HepG2 (cell line): Measurements from ENCODE around the gene VKORC1. TPM values are rescaled to one million over a fixed set of nuclear protein-coding genes. Genes with fewer than 3 reads are reported as not detected.

ENCODE experiments used
- HCFC1 ChIP-seq: fragments of 150-350 bp; IDR thresholded peaks from 2 replicates; pipeline ENCODE4 v1.6.1; 2014; ENCODE audit warnings: low read depth, low read length
- JARID2 ChIP-seq: sonication (generic); formaldehyde crosslinking; IDR thresholded peaks from 2 replicates; pipeline ENCODE4 v1.8.1; 2023; ENCODE audit warnings: missing genetic modification reagents, inconsistent platforms; ENCODE audit not compliant: insufficient replicate concordance
- NR1H2 ChIP-seq: sonication (generic); formaldehyde crosslinking; IDR thresholded peaks from 2 replicates; pipeline ENCODE4 v1.8.1; 2022; ENCODE audit warnings: low read depth, missing genetic modification reagents, borderline replicate concordance
- PHF20 ChIP-seq: sonication (generic); formaldehyde crosslinking; IDR thresholded peaks from 2 replicates; pipeline ENCODE4 v1.5.0; 2020; ENCODE audit warnings: mild to moderate bottlenecking, missing genetic modification reagents
- PLRG1 ChIP-seq: fragments of 450-650 bp; conservative IDR thresholded peaks from 2 replicates; pipeline ENCODE4 v1.6.1; 2016
- SNRNP70 ChIP-seq: fragments of 200-400 bp; formaldehyde crosslinking; IDR thresholded peaks from 2 replicates; pipeline ENCODE4 v1.6.1; 2017; ENCODE audit warnings: mild to moderate bottlenecking, low read depth, low read length, moderate library complexity
- SP140L ChIP-seq: sonication (generic); formaldehyde crosslinking; IDR thresholded peaks from 2 replicates; pipeline ENCODE4 v1.4.0; 2020; ENCODE audit warnings: missing genetic modification reagents, borderline replicate concordance
- SP2 ChIP-seq: sonication (generic); formaldehyde crosslinking; IDR thresholded peaks from 2 replicates; pipeline ENCODE4 v1.5.1; 2020; ENCODE audit warnings: mild to moderate bottlenecking, missing genetic modification reagents
- TAF15 ChIP-seq: fragments of 200-400 bp; formaldehyde crosslinking; IDR thresholded peaks from one replicate; pipeline ENCODE4 v1.6.1; 2018; ENCODE audit warnings: mild to moderate bottlenecking, low read depth, low read length; ENCODE audit not compliant: poor library complexity, severe bottlenecking
- ZNF569 ChIP-seq: sonication (generic); formaldehyde crosslinking; IDR thresholded peaks from 2 replicates; pipeline ENCODE4 v1.5.0; 2020; ENCODE audit warnings: mild to moderate bottlenecking, missing genetic modification reagents, moderate library complexity, borderline replicate concordance
- ZNF747 ChIP-seq: sonication (generic); formaldehyde crosslinking; IDR thresholded peaks from 2 replicates; pipeline ENCODE4 v1.8.1; 2023; ENCODE audit warnings: missing genetic modification reagents, mild to moderate bottlenecking, borderline replicate concordance
- polyA plus RNA-seq, 8 experiments: library from polyadenylated mRNA; depleted of rRNA in 3 of 8; stranded (reverse) in 7 of 8; unstranded in 1 of 8; fragments of >200 nt; fragmentation: Illumina TruSeq in 4 of 8; extraction: Trizol in 4 of 8; gene quantifications; 2 replicates each; pipeline versions ENCODE4 v1.2.1 to v1.2.3, GENCODE V29; 2011 to 2016; ENCODE audit warnings: low read depth in 4 of 8, missing spikeins in 1 of 8, mixed read lengths in 1 of 8; ENCODE audit not compliant: insufficient read depth in 1 of 8
- total RNA-seq, 5 experiments: library from RNA; depleted of rRNA; stranded (reverse); fragments of >200 nt; fragmentation: Illumina TruSeq; extraction: Trizol; gene quantifications; 2 replicates each; pipeline ENCODE4 v1.2.3, GENCODE V29; 2016; ENCODE audit warnings: low read depth in 1 of 5
- TF ChIP-seq, protein P1 (sequence below): sonication (generic); formaldehyde crosslinking; IDR thresholded peaks from 2 replicates; pipeline ENCODE4 v1.4.0; 2020; ENCODE audit warnings: low read depth, missing genetic modification reagents
- TF ChIP-seq, protein P2 (sequence below): sonication (generic); formaldehyde crosslinking; IDR thresholded peaks from 2 replicates; pipeline ENCODE4; 2020; ENCODE audit warnings: missing genetic modification reagents, mild to moderate bottlenecking, borderline replicate concordance
- TF ChIP-seq, protein P3 (sequence below): sonication (generic); formaldehyde crosslinking; IDR thresholded peaks from 2 replicates; pipeline ENCODE4 v1.5.0; 2020; ENCODE audit warnings: missing genetic modification reagents, mild to moderate bottlenecking, borderline replicate concordance
- TF ChIP-seq, protein P4 (sequence below): sonication (generic); formaldehyde crosslinking; IDR thresholded peaks from 2 replicates; pipeline ENCODE4 v1.5.1; 2020; ENCODE audit warnings: missing genetic modification reagents, mild to moderate bottlenecking, borderline replicate concordance
- TF ChIP-seq, protein P5 (sequence below): IDR thresholded peaks from 2 replicates; pipeline ENCODE4 v1.6.1; 2018; ENCODE audit warnings: missing genetic modification reagents, mild to moderate bottlenecking, missing compliant biosample characterization

The VKORC1 gene
- total and polyA plus RNA-seq, 2 of the 13 experiments (the other 11 are each of a cell fraction or from before 2014, with no cell fraction given), result 141 to 615 TPM

- TF ChIP-seq ZNF569 (CRISPR knock-in tag) (no peak), PLRG1 (no peak), ZNF747 (peak; percentile 31; the same call in 1 of the 2 replicates), NR1H2 (CRISPR knock-in tag) (no peak), TAF15 (no peak), HCFC1 (peak; percentile 88), PHF20 (CRISPR knock-in tag) (peak; percentile 98), JARID2 (CRISPR knock-in tag) (no peak), SP2 (peak; percentile 86), SNRNP70 (no peak), SP140L (CRISPR knock-in tag) (no peak; the same call in 1 of the 2 replicates)
- TF ChIP-seq, protein P1, sequence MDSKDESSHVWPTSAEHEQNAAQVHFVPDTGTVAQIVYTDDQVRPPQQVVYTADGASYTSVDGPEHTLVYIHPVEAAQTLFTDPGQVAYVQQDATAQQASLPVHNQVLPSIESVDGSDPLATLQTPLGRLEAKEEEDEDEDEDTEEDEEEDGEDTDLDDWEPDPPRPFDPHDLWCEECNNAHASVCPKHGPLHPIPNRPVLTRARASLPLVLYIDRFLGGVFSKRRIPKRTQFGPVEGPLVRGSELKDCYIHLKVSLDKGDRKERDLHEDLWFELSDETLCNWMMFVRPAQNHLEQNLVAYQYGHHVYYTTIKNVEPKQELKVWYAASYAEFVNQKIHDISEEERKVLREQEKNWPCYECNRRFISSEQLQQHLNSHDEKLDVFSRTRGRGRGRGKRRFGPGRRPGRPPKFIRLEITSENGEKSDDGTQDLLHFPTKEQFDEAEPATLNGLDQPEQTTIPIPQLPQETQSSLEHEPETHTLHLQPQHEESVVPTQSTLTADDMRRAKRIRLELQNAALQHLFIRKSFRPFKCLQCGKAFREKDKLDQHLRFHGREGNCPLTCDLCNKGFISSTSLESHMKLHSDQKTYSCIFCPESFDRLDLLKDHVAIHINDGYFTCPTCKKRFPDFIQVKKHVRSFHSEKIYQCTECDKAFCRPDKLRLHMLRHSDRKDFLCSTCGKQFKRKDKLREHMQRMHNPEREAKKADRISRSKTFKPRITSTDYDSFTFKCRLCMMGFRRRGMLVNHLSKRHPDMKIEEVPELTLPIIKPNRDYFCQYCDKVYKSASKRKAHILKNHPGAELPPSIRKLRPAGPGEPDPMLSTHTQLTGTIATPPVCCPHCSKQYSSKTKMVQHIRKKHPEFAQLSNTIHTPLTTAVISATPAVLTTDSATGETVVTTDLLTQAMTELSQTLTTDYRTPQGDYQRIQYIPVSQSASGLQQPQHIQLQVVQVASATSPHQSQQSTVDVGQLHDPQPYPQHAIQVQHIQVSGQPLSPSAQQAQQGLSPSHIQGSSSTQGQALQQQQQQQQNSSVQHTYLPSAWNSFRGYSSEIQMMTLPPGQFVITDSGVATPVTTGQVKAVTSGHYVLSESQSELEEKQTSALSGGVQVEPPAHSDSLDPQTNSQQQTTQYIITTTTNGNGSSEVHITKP, result no peak; the same call in 1 of the 2 replicates
- TF ChIP-seq, protein P2, sequence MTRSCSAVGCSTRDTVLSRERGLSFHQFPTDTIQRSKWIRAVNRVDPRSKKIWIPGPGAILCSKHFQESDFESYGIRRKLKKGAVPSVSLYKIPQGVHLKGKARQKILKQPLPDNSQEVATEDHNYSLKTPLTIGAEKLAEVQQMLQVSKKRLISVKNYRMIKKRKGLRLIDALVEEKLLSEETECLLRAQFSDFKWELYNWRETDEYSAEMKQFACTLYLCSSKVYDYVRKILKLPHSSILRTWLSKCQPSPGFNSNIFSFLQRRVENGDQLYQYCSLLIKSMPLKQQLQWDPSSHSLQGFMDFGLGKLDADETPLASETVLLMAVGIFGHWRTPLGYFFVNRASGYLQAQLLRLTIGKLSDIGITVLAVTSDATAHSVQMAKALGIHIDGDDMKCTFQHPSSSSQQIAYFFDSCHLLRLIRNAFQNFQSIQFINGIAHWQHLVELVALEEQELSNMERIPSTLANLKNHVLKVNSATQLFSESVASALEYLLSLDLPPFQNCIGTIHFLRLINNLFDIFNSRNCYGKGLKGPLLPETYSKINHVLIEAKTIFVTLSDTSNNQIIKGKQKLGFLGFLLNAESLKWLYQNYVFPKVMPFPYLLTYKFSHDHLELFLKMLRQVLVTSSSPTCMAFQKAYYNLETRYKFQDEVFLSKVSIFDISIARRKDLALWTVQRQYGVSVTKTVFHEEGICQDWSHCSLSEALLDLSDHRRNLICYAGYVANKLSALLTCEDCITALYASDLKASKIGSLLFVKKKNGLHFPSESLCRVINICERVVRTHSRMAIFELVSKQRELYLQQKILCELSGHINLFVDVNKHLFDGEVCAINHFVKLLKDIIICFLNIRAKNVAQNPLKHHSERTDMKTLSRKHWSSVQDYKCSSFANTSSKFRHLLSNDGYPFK (CRISPR knock-in tag), result peak; percentile 91; the same call in 1 of the 2 replicates
- TF ChIP-seq, protein P3, sequence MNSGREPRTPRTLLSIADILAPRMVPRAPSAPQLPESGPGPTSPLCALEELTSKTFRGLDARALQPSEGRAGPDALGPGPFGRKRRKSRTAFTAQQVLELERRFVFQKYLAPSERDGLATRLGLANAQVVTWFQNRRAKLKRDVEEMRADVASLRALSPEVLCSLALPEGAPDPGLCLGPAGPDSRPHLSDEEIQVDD (CRISPR knock-in tag), result no peak
- TF ChIP-seq, protein P4, sequence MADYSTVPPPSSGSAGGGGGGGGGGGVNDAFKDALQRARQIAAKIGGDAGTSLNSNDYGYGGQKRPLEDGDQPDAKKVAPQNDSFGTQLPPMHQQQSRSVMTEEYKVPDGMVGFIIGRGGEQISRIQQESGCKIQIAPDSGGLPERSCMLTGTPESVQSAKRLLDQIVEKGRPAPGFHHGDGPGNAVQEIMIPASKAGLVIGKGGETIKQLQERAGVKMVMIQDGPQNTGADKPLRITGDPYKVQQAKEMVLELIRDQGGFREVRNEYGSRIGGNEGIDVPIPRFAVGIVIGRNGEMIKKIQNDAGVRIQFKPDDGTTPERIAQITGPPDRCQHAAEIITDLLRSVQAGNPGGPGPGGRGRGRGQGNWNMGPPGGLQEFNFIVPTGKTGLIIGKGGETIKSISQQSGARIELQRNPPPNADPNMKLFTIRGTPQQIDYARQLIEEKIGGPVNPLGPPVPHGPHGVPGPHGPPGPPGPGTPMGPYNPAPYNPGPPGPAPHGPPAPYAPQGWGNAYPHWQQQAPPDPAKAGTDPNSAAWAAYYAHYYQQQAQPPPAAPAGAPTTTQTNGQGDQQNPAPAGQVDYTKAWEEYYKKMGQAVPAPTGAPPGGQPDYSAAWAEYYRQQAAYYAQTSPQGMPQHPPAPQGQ (CRISPR knock-in tag), result no peak
- TF ChIP-seq, protein P5, sequence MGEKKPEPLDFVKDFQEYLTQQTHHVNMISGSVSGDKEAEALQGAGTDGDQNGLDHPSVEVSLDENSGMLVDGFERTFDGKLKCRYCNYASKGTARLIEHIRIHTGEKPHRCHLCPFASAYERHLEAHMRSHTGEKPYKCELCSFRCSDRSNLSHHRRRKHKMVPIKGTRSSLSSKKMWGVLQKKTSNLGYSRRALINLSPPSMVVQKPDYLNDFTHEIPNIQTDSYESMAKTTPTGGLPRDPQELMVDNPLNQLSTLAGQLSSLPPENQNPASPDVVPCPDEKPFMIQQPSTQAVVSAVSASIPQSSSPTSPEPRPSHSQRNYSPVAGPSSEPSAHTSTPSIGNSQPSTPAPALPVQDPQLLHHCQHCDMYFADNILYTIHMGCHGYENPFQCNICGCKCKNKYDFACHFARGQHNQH (CRISPR knock-in tag), result peak; percentile 68
Observed at GRCh38 chr16:31073970-31074813, 20.4 kb downstream of the VKORC1 start, which contains the start of the genes ZNF646 and ZNF668 (continued).
